Midbrain (tissue), 1 donor: ENCODE results near the gene TACC2.

Source experiments
- DNase-seq: peaks from one replicate; lab custom pipeline; 2025; lab: John Stamatoyannopoulos, UW

The TACC2 gene

DNA sequence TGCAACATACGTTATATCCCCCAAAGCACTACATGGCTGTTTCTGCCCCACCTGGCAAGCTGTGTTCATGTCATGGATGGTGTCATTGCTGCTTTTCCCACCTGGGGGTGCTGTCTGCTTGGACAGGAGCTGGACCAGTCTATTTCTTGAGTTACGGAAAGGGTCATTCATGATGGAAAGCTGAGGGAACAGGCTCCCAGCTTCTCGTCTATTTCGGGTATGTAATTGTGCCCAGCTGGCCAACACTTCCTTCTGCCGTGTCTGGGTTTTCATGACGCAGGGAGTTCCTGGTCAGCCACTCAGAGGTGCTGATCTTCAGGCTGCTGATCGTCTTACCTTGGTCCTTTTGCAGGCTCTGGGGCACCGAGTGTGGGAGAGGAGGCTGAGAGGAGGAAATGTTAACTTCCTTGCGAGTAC lies 290.8 kb downstream of the TACC2 start:
- DNase-seq: peak; percentile 58

- DNase-seq: no peak
Observed at GRCh38 chr10:122280156-122280555, 291.2 kb downstream of the TACC2 start.

- DNase-seq: no peak
Observed at GRCh38 chr10:122281018-122281626, 292.2 kb downstream of the TACC2 start.

- no peak for DNase-seq
Observed at GRCh38 chr10:122281751-122282150, 292.8 kb downstream of the TACC2 start.

DNA sequence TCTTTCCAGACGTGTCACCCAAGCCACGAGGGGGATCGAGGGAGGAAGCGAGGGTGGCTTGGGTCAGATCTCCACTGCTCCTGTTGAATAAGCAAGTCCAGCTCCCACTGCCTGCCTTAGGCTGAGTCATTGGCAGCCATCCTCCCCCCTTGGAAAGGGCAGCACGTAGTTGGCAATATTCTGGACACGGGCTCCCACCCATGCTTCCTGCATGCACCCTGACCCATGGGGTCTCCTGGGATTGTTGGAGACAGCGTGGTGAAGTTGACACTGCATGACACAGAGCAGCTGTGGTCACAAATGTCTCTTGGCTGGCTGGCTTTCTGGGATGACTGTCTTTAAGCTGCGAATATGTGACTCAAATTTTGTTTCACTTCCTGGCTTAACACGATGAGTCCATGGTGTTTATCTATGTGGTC lies 293.3 kb downstream of the TACC2 start:
- no peak for DNase-seq

GRCh38 chr10:122282909-122283308 lies 293.9 kb downstream of the TACC2 start:
- no peak for DNase-seq

DNA sequence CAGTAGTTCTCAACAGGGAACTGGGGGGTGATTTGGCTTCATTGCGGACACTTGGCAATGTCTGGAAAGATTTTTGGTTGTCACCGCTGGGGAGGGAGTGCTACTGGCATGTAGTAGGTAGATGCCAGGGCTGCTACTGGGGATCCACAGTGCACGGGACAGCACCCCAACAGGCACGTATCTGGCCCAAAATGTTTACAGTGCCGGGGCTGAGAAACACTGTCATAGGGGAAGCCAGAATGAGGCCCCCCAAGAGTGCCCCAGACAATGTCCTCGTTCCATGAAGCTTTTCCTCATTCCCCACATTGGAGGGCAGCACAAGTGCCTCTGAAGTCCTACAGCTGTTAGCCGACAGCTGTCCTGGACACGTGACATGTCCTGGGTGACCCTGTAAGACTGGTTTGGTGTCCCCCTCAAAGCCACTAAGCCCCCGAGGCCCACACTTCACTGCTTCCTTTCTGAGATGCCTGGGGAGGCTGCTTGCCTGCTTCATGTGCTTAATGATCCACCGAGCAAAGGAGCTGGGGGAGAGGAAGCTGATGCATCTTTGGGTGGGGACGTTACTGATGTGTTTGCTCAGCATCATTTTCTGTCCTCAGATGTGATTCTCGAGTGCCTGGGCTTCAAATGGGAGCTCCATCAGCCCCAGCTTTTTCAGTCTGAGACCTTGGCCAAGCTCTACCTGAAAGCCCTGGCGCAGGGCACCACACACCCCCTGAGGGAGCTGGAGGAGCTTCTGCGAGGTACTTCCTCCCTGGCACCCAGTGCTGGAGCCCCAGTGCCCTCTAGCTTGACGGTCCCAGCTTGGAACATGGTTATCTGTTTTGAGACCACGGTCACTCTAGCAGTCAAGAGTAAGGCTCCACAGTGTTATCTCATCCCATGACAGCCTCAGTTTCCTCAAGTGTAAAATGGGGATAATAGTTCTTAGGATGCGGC lies 296.8 kb downstream of the TACC2 start:
- DNase-seq: no peak

- peak; percentile 11 for DNase-seq
Observed at GRCh38 chr10:122286867-122287266, 297.9 kb downstream of the TACC2 start.

DNA sequence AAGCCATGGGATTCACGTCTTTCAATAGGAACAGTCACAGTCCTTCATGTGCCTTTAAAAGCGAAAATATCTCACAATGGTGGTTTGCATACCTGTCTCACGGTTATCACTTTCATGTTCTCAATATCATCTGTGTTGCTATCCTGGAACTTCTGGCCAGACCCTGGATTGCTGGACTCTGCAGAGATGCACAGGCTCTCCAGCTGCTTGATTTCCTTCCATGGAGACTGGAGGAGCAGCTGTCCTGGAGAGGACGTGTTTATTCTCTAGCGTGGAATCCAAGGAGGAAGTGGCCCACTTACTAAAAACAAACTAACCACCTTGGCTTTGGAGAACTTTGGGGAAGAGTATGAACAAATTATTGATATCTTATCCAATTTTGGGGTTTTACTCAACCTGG lies 298.6 kb downstream of the TACC2 start:
- no peak for DNase-seq

GRCh38 chr10:122288262-122288661 lies 299.3 kb downstream of the TACC2 start:
- no peak for DNase-seq

GRCh38 chr10:122288917-122289316 lies 300.0 kb downstream of the TACC2 start:
- no peak for DNase-seq

DNA sequence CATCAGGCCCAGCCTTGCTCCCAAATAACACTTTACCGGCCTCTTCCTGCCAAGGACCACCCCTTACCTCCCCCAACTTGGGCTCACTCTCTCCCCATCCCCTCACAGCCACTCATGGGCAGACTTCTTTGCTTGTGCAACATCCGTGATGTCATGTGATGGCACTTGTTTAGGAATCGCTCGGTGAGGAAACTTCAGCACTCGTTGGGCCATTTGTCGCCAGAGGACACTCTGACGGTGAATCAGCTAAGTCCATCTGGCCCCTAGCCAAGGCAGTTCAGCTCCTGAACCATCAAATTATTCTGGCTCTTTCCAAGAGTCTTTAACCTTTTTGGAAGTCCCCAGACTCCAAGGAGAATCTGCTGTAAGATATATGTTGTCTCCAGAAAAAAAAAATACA lies 301.4 kb downstream of the TACC2 start:
- no peak for DNase-seq

DNA sequence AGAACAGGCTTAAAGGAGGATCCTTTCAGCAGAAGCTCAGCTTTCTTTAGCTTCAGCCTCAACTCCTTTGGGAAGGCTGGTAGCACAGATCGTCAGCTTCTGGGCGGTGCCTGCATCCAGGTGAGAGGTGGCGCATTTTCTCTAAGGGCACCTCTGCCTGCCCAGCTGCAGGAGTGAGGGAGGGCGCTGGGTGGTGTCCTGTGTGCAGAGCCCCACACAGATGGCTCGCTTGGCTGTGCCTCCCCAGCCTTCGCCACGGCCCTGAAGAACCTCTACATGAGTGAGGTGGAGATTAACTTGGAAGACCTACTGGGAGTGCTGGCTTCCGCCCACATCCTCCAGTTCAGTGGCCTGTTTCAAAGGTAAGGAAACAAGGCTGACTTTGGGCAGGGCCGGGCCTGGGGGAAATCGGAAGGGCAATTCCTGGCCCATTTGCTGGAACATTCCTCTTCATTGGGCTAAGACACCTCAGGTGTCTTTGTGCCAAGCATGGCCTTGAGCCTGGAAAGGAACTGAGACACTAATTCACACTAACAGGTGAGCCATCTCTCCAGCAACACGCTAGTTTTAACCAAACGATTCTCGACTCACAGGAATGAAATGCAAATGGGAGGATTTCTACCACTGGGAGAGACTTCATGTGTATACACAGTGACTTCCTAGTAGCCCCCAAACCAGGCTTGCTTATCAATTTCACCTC lies 302.0 kb downstream of the TACC2 start:
- DNase-seq: no peak

GRCh38 chr10:122291739-122292138 lies 302.8 kb downstream of the TACC2 start:
- no peak for DNase-seq

GRCh38 chr10:122292376-122292775 lies 303.4 kb downstream of the TACC2 start:
- DNase-seq: no peak

- no peak for DNase-seq
Observed at GRCh38 chr10:122293156-122293960, 304.4 kb downstream of the TACC2 start.

GRCh38 chr10:122293961-122294380 lies 305.0 kb downstream of the TACC2 start:
- DNase-seq: no peak

- no peak for DNase-seq
Observed at GRCh38 chr10:122294511-122295450, 305.8 kb downstream of the TACC2 start.

DNA sequence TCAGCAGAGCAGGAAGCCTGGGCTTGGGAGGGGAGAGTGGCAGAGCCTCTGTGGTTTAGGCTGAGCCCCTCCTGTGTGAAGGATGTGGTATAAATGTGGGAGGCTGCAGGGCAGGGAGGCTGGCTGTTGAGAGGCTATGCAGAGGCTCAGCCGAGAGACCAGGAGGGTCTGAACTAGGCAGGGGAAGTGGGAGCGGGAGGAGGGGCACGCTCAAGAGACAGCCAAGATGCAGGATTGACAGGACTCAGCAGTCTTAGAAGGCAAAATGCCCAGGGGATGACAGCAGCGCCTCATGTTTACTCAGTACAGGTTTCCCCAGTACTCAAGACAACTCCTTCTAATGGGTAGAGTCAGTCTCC lies 306.5 kb downstream of the TACC2 start:
- no peak for DNase-seq

DNA sequence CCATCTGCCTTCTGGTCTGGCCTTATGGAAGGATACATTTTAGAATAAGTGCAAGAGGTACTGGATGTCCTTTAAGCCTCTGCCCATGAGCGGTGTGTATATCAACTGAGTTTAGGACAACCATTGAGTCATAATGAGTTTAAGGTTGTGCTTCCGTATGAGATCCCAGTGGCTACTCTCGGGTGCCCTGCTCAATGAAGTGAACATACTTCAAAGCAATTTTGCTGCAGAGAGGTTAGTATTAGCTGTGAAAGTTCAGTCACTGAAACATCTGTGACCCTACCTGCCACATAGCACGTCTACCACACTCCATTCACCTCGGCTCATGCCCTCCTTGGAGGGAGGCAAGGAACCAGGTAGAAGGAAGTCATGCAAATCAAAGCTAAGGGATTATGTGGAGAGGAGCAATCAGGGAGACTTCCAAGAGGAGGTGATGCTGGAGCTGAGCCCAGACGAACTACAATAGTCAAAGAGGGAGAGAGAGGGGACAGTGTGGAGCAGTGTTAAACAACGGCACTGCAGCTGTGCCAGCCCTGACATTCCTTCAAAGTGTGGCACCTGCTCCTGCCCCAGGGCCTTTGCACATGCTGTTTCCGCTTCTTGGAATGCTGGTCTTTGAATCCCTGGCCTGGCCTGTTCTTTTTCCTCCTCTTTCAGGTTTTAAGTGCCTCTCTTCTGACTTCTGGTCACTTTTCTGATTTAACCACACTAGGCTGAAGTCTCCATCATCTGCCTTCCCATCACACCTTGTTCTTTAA lies 307.6 kb downstream of the TACC2 start:
- no peak for DNase-seq
